Esophagus squamous epithelium (tissue), 5 donors: ENCODE measurements around the gene CHRNA4. TPM values are rescaled to one million over a fixed set of nuclear protein-coding genes. Genes with fewer than 3 reads are reported as not detected.
"Not testable (repeated sequence)": the region's sequence is repeated elsewhere in the genome, so short reads cannot be mapped to it uniquely, and the experiment has no call there.

ENCODE experiments used
- DNase-seq: peaks from one replicate; lab custom pipeline; 2025; lab: John Stamatoyannopoulos, UW
- H3K27ac ChIP-seq, 4 donors: fragments of 200-600 bp; sonication (generic); one replicate each; pipeline ENCODE4 v1.5.1; 2016 to 2019; ENCODE audit warnings: mild to moderate bottlenecking in 1 of 4
- H3K27me3 ChIP-seq, 4 donors: fragments of 200-600 bp; sonication (generic); 1 replicate in 3 of 4; 2 replicates in 1 of 4; pipeline versions ENCODE4 v1.5.1 to v1.6.0; 2017 to 2021; ENCODE audit warnings: antibody characterized with exemption in 1 of 4
- H3K36me3 ChIP-seq, 3 donors: fragments of 200-600 bp; sonication (generic); one replicate each; pipeline ENCODE4 v1.5.1; 2016 to 2019
- H3K4me1 ChIP-seq, 3 donors: fragments of 200-600 bp; sonication (generic); one replicate each; pipeline ENCODE4 v1.5.1; 2017 to 2019
- H3K4me3 ChIP-seq, 4 donors: fragments of 200-600 bp; sonication (generic); 1 replicate in 3 of 4; 2 replicates in 1 of 4; pipeline ENCODE4 v1.5.1; 2016 to 2019; ENCODE audit warnings: mild to moderate bottlenecking in 2 of 4, moderate library complexity in 1 of 4
- H3K9me3 ChIP-seq, 3 donors: fragments of 200-600 bp; sonication (generic); one replicate each; pipeline ENCODE4 v1.5.1; 2016 to 2019
- CTCF ChIP-seq, 6 experiments: fragments of 450-650 bp in 4 of 6; fragments of 200-600 bp in 2 of 6; sonication (generic) in 2 of 6; IDR thresholded peaks; one replicate each; pipeline ENCODE4 v1.5.1; 2016 to 2019; ENCODE audit warnings: antibody characterized with exemption in 6 of 6, mild to moderate bottlenecking in 4 of 6, moderate library complexity in 4 of 6
- POLR2A ChIP-seq, 4 donors: fragments of 450-650 bp; IDR thresholded peaks; one replicate each; pipeline ENCODE4 v1.6.1; 2017; ENCODE audit warnings: antibody characterized with exemption in 4 of 4, mild to moderate bottlenecking in 4 of 4, moderate library complexity in 3 of 4
- WGBS, 2 donors: methylation state at CpG; one replicate each; pipeline ENCODE4 v1.1.5; 2018; 5-methylcytosine and 5-hydroxymethylcytosine counted together
- intact Hi-C: fragments of 100-400 bp; cut with DNase I; formaldehyde crosslinking; loops from one replicate; pipeline ENCODE4 v1.15.0; 2022
- total RNA-seq, 4 donors: library from RNA; depleted of rRNA; stranded (reverse); fragments of >200 nt; gene quantifications; one replicate each; pipeline ENCODE4 v1.1.0, GENCODE V29; 2016
- donor health status: DM: yes; HTN: yes; CAD: no.

CHRNA4 gene
- total RNA-seq, 4 donors from 2014 or later, result not detected

- H3K4me3 ChIP-seq, result no peak overlapping the region
- no peaks in the 10 kb centered on the region for H3K36me3 ChIP-seq
- intact Hi-C loops, result no loop called here
- peaks cover 0 to 10% (median 0%) of the 10 kb centered on the region in 3 donors for H3K4me1 ChIP-seq
- WGBS, 2 donors, result 56 to 64% methylated on average over 7 to 12 of the region's 12 CpGs
- DNase-seq, result no peak
- TF ChIP-seq CTCF (IDR thresholded peaks at IDR 0.05), result no peak
- TF ChIP-seq POLR2A (IDR thresholded peaks at IDR 0.05), result no peak
- no peak overlapping the region for H3K27ac ChIP-seq
- no peaks in the 10 kb centered on the region for H3K9me3 ChIP-seq
- peaks cover 0 to 80% (median 0%) of the 10 kb centered on the region in 4 donors for H3K27me3 ChIP-seq
These were observed 23.2 kb downstream of the CHRNA4 start for GRCh38 chr20:63337786-63338420.

- no peak overlapping the region for H3K27ac ChIP-seq
- TF ChIP-seq POLR2A (IDR thresholded peaks at IDR 0.05) (no peak), CTCF (IDR thresholded peaks at IDR 0.05) (no peak)
- intact Hi-C loops, result no loop called here
- H3K36me3 ChIP-seq, result no peaks in the 10 kb centered on the region
- peaks cover 0 to 8% (median 0%) of the 10 kb centered on the region in 3 donors for H3K9me3 ChIP-seq
- H3K4me1 ChIP-seq, result peaks cover 0 to 8% (median 0%) of the 10 kb centered on the region in 3 donors
- H3K4me3 ChIP-seq, result no peak overlapping the region
- 84 to 92% methylated on average over 24 to 29 of the region's 29 CpGs for WGBS, 2 donors
- peaks cover 0 to 80% (median 0%) of the 10 kb centered on the region in 4 donors for H3K27me3 ChIP-seq
- DNase-seq, result no peak
These were observed 24.9 kb downstream of the CHRNA4 start for GRCh38 chr20:63336232-63336752.

GRCh38 chr20:63335711-63336110, 25.4 kb downstream of the CHRNA4 start:
- TF ChIP-seq CTCF (IDR thresholded peaks at IDR 0.05), result no peak
- no peak for TF ChIP-seq POLR2A (IDR thresholded peaks at IDR 0.05)
- Histone ChIP-seq H3K36me3 (no peaks in the 10 kb centered on the region), H3K4me3 (no peak overlapping the region), H3K27me3 (peaks cover 0 to 79% (median 0%) of the 10 kb centered on the region in 4 donors), H3K9me3 (peaks cover 0 to 8% (median 0%) of the 10 kb centered on the region in 3 donors), H3K27ac (no peak overlapping the region), H3K4me1 (peaks cover 0 to 14% (median 0%) of the 10 kb centered on the region in 3 donors)
- WGBS, 2 donors, result 56 to 75% methylated on average over 6 to 9 of the region's 9 CpGs
- intact Hi-C loops, result no loop called here
- no peak for DNase-seq

DNA sequence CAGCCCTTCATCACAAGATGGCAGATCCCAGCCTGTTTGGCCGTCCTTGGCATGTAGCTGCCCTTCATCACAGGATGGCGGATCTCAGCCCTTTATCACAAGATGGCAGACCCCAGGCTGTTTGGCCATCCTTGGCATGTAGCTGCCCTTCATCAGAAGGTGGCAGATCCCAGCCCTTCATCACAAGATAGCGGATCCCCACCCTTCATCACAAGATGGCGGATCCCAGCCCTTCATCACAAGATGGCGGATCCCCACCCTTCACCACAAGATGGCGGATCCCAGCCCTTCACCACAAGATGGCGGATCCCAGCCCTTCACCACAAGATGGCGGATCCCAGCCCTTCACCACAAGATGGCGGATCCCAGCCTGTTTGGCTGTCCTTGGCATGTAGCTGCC, 26.1 kb downstream of the CHRNA4 start:
- H3K9me3 ChIP-seq, H3K4me3 ChIP-seq, H3K27ac ChIP-seq, DNase-seq, intact Hi-C loops, H3K36me3 ChIP-seq: not testable (repeated sequence)
- H3K27me3 ChIP-seq, result peaks cover 0 to 86% (median 0%) of the 10 kb centered on the region in 4 donors
- 75 to 92% methylated on average over 2 to 7 of the region's 9 CpGs for WGBS, 2 donors
- H3K4me1 ChIP-seq, result peaks cover 0 to 18% (median 0%) of the 10 kb centered on the region in 3 donors

- Histone ChIP-seq H3K4me1 (peaks cover 0 to 18% (median 0%) of the 10 kb centered on the region in 3 donors), H3K36me3 (no peaks in the 10 kb centered on the region), H3K9me3 (peaks cover 0 to 8% (median 0%) of the 10 kb centered on the region in 3 donors), H3K27me3 (peaks cover 0 to 93% (median 0%) of the 10 kb centered on the region in 4 donors), H3K4me3 (no peak overlapping the region), H3K27ac (no peak overlapping the region)
- TF ChIP-seq POLR2A (IDR thresholded peaks at IDR 0.05) (no peak), CTCF (IDR thresholded peaks at IDR 0.05) (no peak)
- no peak for DNase-seq
- 64 to 71% methylated on average over 3 to 8 of the region's 8 CpGs for WGBS, 2 donors
- intact Hi-C loops, result no loop called here
These were observed 26.8 kb downstream of the CHRNA4 start for GRCh38 chr20:63334356-63334755.
